Endothelial cell (in vitro differentiated cells): Measurements from ENCODE around the gene ECE1. TPM values are rescaled to one million over a fixed set of nuclear protein-coding genes. Genes with fewer than 3 reads are reported as not detected.
"Not testable (repeated sequence)": the region's sequence is repeated elsewhere in the genome, so short reads cannot be mapped to it uniquely, and the experiment has no call there.

Experiments
- DNase-seq: peaks from one replicate; pipeline ENCODE4 v3.0.0; 2021; ENCODE audit warnings: low spot score
- H3K27ac Mint-ChIP-seq: one replicate; pipeline ENCODE4 v1.8.0; 2021; ENCODE audit warnings: mixed read lengths, inconsistent platforms; ENCODE audit not compliant: unreplicated experiment
- H3K27me3 Mint-ChIP-seq: one replicate; pipeline ENCODE4 v1.8.0; 2021; ENCODE audit warnings: mild to moderate bottlenecking, moderate library complexity, mixed read lengths, inconsistent platforms; ENCODE audit not compliant: unreplicated experiment
- H3K36me3 Mint-ChIP-seq: one replicate; pipeline ENCODE4 v1.8.0; 2021; ENCODE audit warnings: mild to moderate bottlenecking, low read depth, mixed read lengths, inconsistent platforms; ENCODE audit not compliant: unreplicated experiment
- H3K4me1 Mint-ChIP-seq: one replicate; pipeline ENCODE4 v1.8.0; 2021; ENCODE audit warnings: mild to moderate bottlenecking, mixed read lengths, inconsistent platforms; ENCODE audit not compliant: unreplicated experiment
- H3K4me3 Mint-ChIP-seq: one replicate; pipeline ENCODE4 v1.8.0; 2021; ENCODE audit warnings: mild to moderate bottlenecking, mixed read lengths, inconsistent platforms; ENCODE audit not compliant: unreplicated experiment
- H3K9me3 Mint-ChIP-seq: one replicate; pipeline ENCODE4 v1.8.0; 2021; ENCODE audit warnings: mixed read lengths, inconsistent platforms; ENCODE audit not compliant: unreplicated experiment
- CTCF ChIP-seq: fragments of 200-600 bp; sonication (generic); IDR thresholded peaks from one replicate; pipeline ENCODE4 v1.5.0; 2021; ENCODE audit warnings: antibody characterized with exemption; ENCODE audit not compliant: unreplicated experiment
- total RNA-seq: library from RNA; stranded (reverse); fragmentation: NEBNext Ultra II Directional; extraction: Animal tissue kit (Norgen Biotek cat#: 25700); gene quantifications from one replicate; pipeline ENCODE4 v1.2.1, GENCODE V29; 2021; ENCODE audit not compliant: unreplicated experiment

ECE1 gene
- total RNA-seq, 1 donor from 2014 or later: 328 TPM

DNA sequence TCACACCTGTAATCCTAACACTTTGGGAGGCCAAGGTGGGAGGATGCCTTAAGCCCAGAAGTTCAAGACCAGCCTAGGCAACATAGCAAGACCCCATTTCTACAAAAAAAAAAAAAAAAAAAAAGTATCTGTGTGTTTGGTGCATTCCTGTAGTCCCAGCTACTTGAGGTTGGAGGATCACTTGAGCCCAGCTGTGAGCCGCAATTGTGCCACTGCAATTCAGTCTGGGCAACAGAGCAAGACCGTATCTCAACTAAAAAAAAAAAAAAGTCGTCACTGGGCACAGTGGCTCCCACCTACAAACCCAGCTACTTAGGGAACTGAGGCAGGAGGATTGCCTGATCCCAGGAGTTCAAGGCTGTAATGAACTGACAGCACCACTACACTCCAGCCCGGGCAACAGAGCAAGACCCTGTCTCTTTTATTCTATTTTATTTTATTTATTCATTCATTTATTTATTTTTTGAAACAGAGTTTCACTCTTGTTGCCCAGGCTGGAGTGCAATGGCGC lies 105.0 kb downstream of the ECE1 start:
- Mint-ChIP-seq H3K4me1 (peaks cover 11% of the 10 kb centered on the region), H3K36me3 (no peaks in the 10 kb centered on the region), H3K27me3 (peaks cover 6% of the 10 kb centered on the region), H3K27ac (no peak overlapping the region), H3K9me3 (no peaks in the 10 kb centered on the region), H3K4me3 (no peak overlapping the region)
- no peak for DNase-seq
- TF ChIP-seq CTCF: no peak

DNA sequence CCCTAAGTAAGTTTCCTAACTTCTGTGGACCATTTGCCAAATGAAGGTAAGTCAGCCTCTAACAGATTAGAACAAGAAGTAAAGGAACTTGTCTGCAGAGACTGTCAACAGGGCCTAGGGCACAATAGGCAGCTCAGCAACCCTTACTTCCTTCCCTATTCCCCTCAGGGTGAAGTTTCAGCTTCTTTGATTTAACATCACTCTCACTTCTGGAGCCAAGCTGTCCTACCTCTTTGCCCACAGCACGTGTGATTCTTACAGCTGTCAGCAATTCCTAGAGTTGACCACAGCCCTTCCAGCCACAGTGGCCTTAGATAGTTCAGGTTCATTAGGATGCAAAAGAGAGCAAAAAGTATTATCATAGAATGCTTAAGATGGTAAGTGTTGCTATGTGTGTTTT lies 106.0 kb downstream of the ECE1 start:
- no peak overlapping the region for H3K27ac Mint-ChIP-seq
- H3K4me3 Mint-ChIP-seq: no peak overlapping the region
- no peaks in the 10 kb centered on the region for H3K36me3 Mint-ChIP-seq
- DNase-seq: no peak
- H3K4me1 Mint-ChIP-seq: peaks cover 8% of the 10 kb centered on the region
- peaks cover 6% of the 10 kb centered on the region for H3K27me3 Mint-ChIP-seq
- H3K9me3 Mint-ChIP-seq: no peaks in the 10 kb centered on the region
- TF ChIP-seq CTCF: no peak

DNA sequence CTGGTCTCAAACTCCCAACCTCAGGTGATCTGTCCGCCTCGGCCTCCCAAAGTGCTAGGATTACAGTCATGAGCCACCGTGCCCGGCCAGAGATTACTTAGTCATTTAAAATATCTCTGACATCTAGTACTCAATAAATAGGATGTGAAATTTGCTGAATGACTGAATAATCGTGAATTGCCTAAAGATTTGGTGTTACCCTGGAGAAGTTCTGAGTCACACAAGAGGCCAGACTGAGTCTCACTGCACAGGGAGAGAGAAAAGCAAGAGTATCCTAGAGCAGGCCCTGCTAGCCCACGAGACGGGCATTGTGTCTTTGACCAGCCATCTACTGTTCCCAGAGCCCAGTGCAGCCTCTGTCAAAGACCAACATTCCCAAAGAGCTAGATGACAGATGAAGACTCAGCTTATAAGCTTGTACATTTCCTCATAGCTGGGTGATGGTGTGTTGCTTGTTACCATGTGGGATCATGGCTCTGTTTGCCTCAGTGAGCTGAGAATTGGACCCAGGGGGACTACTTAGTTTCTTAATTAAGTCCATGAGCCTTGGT lies 108.0 kb downstream of the ECE1 start:
- DNase-seq: no peak
- Mint-ChIP-seq H3K4me1 (peaks cover 8% of the 10 kb centered on the region), H3K27me3 (peaks cover 7% of the 10 kb centered on the region), H3K4me3 (no peak overlapping the region), H3K36me3 (no peaks in the 10 kb centered on the region), H3K27ac (no peak overlapping the region), H3K9me3 (no peaks in the 10 kb centered on the region)
- TF ChIP-seq CTCF: no peak

- H3K36me3 Mint-ChIP-seq, DNase-seq, H3K27me3 Mint-ChIP-seq, H3K9me3 Mint-ChIP-seq: not testable (repeated sequence)
- Mint-ChIP-seq H3K4me1 (peaks cover 18% of the 10 kb centered on the region), H3K4me3 (peak overlapping the region; percentile 65), H3K27ac (peak overlapping the region; percentile 81)
Measured at GRCh38 chr1:21178271-21178670, 112.0 kb downstream of the ECE1 start.

DNA sequence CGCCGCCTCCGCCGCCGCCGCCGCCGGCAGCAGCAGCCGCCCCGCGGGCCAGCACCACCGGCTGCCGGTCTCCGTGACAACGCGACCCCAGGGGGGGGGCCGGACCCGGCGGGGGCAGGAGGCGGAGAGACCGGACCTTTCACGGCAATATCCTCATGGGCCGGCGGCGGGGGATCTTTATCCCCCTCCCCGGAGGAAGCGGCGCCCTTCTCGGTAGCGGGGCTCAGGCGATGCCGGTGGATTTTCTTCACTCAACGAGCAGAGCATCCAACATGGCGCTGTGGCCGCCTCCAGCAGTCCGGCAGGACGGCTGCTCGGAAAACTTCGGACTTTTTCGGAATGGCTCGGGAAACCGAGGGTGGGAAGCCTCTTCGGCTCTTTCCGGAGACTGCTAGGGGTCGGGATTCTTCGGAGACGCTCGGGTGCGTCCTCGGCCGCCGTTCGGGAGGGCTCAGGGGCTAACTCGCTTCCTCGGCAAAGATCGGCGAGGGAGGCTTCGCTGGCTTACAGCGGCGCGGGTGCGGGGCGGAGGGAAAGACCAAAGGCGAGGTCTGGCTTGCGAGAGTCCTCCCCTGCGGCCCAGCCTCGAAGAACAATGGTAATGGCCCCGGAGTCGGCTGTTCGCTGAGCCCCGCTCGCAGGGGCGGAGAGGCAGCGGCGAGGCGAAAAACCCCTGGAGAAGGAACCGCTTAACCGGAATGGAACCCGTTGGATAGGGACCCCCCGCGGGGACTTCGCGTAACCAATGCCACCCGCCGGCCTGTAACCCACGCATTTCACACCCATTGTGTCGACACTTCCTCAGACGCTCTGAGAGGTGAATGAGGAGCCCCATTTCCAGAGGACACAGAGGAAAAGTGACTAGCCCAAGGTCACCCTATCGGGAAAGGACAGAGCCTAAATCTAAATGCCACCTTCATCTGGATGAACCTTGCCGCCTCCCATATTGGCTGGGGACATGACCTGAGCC lies 113.4 kb downstream of the ECE1 start, which contains the start of gene EIF4G3:
TSS of gene EIF4G3 (minus strand) at position 312 of the 970 bp plus-strand sequence. CDS start 174,155 bp downstream, outside the sequence.
- H3K27ac Mint-ChIP-seq: peak within 1 kb of the TSS; percentile 95
- peaks cover 8% of the 10 kb centered on the region for H3K36me3 Mint-ChIP-seq
- no peaks in the 10 kb centered on the region for H3K9me3 Mint-ChIP-seq
- H3K4me3 Mint-ChIP-seq: peak within 1 kb of the TSS; percentile 95
- H3K4me1 Mint-ChIP-seq: peaks cover 19% of the 10 kb centered on the region
- no peak for TF ChIP-seq CTCF
- peaks cover 7% of the 10 kb centered on the region for H3K27me3 Mint-ChIP-seq
- DNase-seq: peak; percentile 100
